Measurements from ENCODE around the gene PRTG. TPM values are rescaled to one million over a fixed set of nuclear protein-coding genes. Genes with fewer than 3 reads are reported as not detected.

The PRTG gene
- polyA plus RNA-seq, 1 of the 3 experiments (the other 2 are of a cell fraction): 3.0 TPM

GRCh38 chr15:55712363-55712762 lies 30.6 kb downstream of the PRTG start (continued):
- peak; percentile 48 for TF ChIP-seq JUND (IDR thresholded peaks at IDR 0.05)
- no peak for TF ChIP-seq GABPA (IDR thresholded peaks at IDR 0.05; ENCODE audit: low read depth)
- TF ChIP-seq REST (IDR thresholded peaks at IDR 0.05; ENCODE audit: low read depth, low read length): no peak
- TF ChIP-seq IRF3 (IDR thresholded peaks at IDR 0.05; ENCODE audit: low read depth, low read length): no peak

GRCh38 chr15:55710286-55710685 lies 32.7 kb downstream of the PRTG start:
- H3K4me3 ChIP-seq (ENCODE audit: low read depth in 2 of 2, low read length in 1 of 2): no peak overlapping the region
- H3K36me3 ChIP-seq (replicated peaks in 1 of 2; ENCODE audit: control insufficient read depth in 1 of 2, insufficient read depth in 2 of 2, low read length in 1 of 2): no peaks in the 10 kb centered on the region
- no peak overlapping the region for H3K9ac ChIP-seq
- peaks cover 0 to 15% of the 10 kb centered on the region in 2 experiments; a peak in 2 of 4 replicates for H3K4me1 ChIP-seq (ENCODE audit: control insufficient read depth in 1 of 2, insufficient read depth in 2 of 2, low read depth in 1 of 2, low read length in 1 of 2)
- no peak overlapping the region for H3K4me2 ChIP-seq
- H3K9me2 ChIP-seq: no peaks in the 10 kb centered on the region; the same call in 1 of the 2 replicates
- POLR2A ChIA-PET: no interaction called here
- H2AFZ ChIP-seq (ENCODE audit: low read depth): no peak overlapping the region
- no peaks in the 10 kb centered on the region for H3K79me2 ChIP-seq (ENCODE audit: insufficient read depth)
- peaks cover 3% of the 10 kb centered on the region; the same call in 1 of the 2 replicates for H3K9me3 ChIP-seq
- no peaks in the 10 kb centered on the region for H3F3A ChIP-seq (replicated peaks; ENCODE audit: insufficient read depth)
- no peak for DNase-seq
- H3K27ac ChIP-seq (ENCODE audit: low read depth in 2 of 2, low read length in 1 of 2): no peak overlapping the region
- CTCF ChIA-PET: interaction anchor here (0.6 kb wide), 1 partner anchor 19 kb away, joined by 3 read pairs; no protein-coding TSS in a partner anchor
- no peaks in the 10 kb centered on the region for H4K20me1 ChIP-seq (ENCODE audit: insufficient read depth)
- no peaks in the 10 kb centered on the region for H3K27me3 ChIP-seq (ENCODE audit: insufficient read depth)
- no peak for TF ChIP-seq MXI1 (IDR thresholded peaks at IDR 0.05; ENCODE audit: low read depth, low read length)
- TF ChIP-seq REST (IDR thresholded peaks at IDR 0.05; ENCODE audit: low read depth, low read length): no peak
- no peak for TF ChIP-seq FOXJ3 (CRISPR knock-in tag; IDR thresholded peaks at IDR 0.05)
- TF ChIP-seq YY1 (IDR thresholded peaks at IDR 0.05; ENCODE audit: low read depth): no peak
- TF ChIP-seq TAF1 (IDR thresholded peaks at IDR 0.05; ENCODE audit: borderline replicate concordance, low read depth, low read length): no peak
- TF ChIP-seq ELF1 (IDR thresholded peaks at IDR 0.05): no peak
- no peak for TF ChIP-seq SMC3 (IDR thresholded peaks at IDR 0.05; ENCODE audit: low read depth, low read length)
- no peak for TF ChIP-seq RXRA (IDR thresholded peaks at IDR 0.05; ENCODE audit: borderline replicate concordance, low read depth)
- TF ChIP-seq ZBTB33 (IDR thresholded peaks at IDR 0.05; ENCODE audit: borderline replicate concordance, low read depth): no peak
- no peak for TF ChIP-seq POLR2AphosphoS5 (IDR thresholded peaks at IDR 0.05; ENCODE audit: low read depth, low read length)
- TF ChIP-seq FOXM1 (IDR thresholded peaks at IDR 0.05; ENCODE audit: low read depth): no peak
- TF ChIP-seq MEF2A (IDR thresholded peaks at IDR 0.05; ENCODE audit: borderline replicate concordance, low read depth): no peak
- TF ChIP-seq NRF1 (IDR thresholded peaks at IDR 0.05; ENCODE audit: low read depth, low read length): no peak
- no peak for TF ChIP-seq IRF3 (IDR thresholded peaks at IDR 0.05; ENCODE audit: low read depth, low read length)
- TF ChIP-seq RAD21 (IDR thresholded peaks at IDR 0.05; ENCODE audit: low read length): no peak
- no peak for TF ChIP-seq USF1 (IDR thresholded peaks at IDR 0.05; ENCODE audit: borderline replicate concordance, low read depth)
- TF ChIP-seq RFX5 (IDR thresholded peaks at IDR 0.05; ENCODE audit: low read length): no peak
- TF ChIP-seq JUND (IDR thresholded peaks at IDR 0.05): no peak
- TF ChIP-seq TCF12 (IDR thresholded peaks at IDR 0.05): no peak

Data from SK-N-SH (cell line).